ENCODE measurements around the gene TTI1.

DNA sequence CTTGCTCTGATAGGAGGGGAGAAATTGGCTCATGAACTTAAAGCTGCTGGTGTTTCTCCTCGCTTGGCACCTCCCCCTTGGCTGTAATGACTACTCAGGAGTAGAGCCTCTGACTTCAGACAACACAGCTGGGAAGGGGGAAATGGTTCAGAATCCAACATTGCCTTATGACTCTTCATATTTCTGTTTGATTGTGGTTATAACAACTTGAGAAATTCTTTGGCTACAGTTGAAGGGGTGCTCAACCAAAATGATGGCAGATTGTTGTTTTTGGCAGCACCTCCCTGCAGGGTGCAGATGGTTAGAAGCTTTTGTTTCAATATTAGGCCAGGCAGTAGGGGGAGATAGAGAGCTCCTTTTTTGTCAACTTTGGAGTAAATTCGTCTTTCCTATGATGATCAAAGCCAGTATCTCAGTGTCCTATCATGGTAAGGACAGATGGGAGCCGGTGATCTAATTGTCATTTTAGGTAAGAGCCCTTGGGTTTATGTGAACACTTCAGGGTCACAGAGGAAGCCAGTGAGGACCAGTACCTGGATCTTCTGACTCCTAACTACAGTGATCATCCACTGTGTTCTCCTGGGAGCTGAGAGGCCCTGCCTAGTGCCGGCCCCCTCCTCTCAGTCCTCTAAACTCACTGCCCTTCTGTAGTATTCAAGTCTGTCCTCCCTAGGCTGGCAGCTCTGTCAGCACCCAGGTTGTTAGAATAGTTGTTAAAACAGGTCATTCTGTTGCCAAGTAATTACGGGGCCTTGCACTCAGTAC lies 40.2 kb upstream of the TTI1 start:
- TF ChIP-seq, protein P1, sequence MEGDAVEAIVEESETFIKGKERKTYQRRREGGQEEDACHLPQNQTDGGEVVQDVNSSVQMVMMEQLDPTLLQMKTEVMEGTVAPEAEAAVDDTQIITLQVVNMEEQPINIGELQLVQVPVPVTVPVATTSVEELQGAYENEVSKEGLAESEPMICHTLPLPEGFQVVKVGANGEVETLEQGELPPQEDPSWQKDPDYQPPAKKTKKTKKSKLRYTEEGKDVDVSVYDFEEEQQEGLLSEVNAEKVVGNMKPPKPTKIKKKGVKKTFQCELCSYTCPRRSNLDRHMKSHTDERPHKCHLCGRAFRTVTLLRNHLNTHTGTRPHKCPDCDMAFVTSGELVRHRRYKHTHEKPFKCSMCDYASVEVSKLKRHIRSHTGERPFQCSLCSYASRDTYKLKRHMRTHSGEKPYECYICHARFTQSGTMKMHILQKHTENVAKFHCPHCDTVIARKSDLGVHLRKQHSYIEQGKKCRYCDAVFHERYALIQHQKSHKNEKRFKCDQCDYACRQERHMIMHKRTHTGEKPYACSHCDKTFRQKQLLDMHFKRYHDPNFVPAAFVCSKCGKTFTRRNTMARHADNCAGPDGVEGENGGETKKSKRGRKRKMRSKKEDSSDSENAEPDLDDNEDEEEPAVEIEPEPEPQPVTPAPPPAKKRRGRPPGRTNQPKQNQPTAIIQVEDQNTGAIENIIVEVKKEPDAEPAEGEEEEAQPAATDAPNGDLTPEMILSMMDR (IDR thresholded peaks at IDR 0.05; ENCODE audit: poor library complexity, severe bottlenecking), result peak; percentile 50
- TF ChIP-seq EP300 (conservative IDR thresholded peaks at IDR 0.05; ENCODE audit: poor library complexity, severe bottlenecking) (no peak), EZH2 (IDR thresholded peaks at IDR 0.05; ENCODE audit: borderline replicate concordance, insufficient read depth, low read length, poor library complexity, severe bottlenecking) (no peak), TAF1 (IDR thresholded peaks at IDR 0.05; ENCODE audit: low read depth) (no peak), RAD21 (conservative IDR thresholded peaks at IDR 0.05) (no peak), POLR2AphosphoS5 (IDR thresholded peaks at IDR 0.05) (no peak), MXI1 (conservative IDR thresholded peaks at IDR 0.05; ENCODE audit: poor library complexity, severe bottlenecking) (no peak), SMC3 (conservative IDR thresholded peaks at IDR 0.05; ENCODE audit: poor library complexity) (peak; percentile 46)
- TF ChIP-seq, protein P2, sequence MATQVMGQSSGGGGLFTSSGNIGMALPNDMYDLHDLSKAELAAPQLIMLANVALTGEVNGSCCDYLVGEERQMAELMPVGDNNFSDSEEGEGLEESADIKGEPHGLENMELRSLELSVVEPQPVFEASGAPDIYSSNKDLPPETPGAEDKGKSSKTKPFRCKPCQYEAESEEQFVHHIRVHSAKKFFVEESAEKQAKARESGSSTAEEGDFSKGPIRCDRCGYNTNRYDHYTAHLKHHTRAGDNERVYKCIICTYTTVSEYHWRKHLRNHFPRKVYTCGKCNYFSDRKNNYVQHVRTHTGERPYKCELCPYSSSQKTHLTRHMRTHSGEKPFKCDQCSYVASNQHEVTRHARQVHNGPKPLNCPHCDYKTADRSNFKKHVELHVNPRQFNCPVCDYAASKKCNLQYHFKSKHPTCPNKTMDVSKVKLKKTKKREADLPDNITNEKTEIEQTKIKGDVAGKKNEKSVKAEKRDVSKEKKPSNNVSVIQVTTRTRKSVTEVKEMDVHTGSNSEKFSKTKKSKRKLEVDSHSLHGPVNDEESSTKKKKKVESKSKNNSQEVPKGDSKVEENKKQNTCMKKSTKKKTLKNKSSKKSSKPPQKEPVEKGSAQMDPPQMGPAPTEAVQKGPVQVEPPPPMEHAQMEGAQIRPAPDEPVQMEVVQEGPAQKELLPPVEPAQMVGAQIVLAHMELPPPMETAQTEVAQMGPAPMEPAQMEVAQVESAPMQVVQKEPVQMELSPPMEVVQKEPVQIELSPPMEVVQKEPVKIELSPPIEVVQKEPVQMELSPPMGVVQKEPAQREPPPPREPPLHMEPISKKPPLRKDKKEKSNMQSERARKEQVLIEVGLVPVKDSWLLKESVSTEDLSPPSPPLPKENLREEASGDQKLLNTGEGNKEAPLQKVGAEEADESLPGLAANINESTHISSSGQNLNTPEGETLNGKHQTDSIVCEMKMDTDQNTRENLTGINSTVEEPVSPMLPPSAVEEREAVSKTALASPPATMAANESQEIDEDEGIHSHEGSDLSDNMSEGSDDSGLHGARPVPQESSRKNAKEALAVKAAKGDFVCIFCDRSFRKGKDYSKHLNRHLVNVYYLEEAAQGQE (IDR thresholded peaks at IDR 0.05; ENCODE audit: borderline replicate concordance), result no peak

Data from neural cell (in vitro differentiated cells).